ENCODE data around the gene OR52E5.

- TF ChIP-seq CTCF (optimal IDR thresholded peaks at IDR 0.05 in 1 of 3, IDR thresholded peaks at IDR 0.05 in 1 of 3, conservative IDR thresholded peaks at IDR 0.05 in 1 of 3; ENCODE audit: extremely low read depth in 1 of 3, insufficient read depth in 2 of 3, low read length in 3 of 3), result no peak
- no peak for TF ChIP-seq EZH2 (IDR thresholded peaks at IDR 0.05; ENCODE audit: low read length)
Observed at GRCh38 chr11:5938603-5938965, 45.6 kb downstream of the OR52E5 start.

Measured in keratinocyte (primary cell).